Thoracic aorta (tissue), 2 donors: ENCODE results near the gene PKIB. TPM values are rescaled to one million over a fixed set of nuclear protein-coding genes. Genes with fewer than 3 reads are reported as not detected.

Experiments used
- ATAC-seq: fragments of 150-250 bp; one replicate; pipeline ENCODE4 v1.8.0; 2017; ENCODE audit warnings: low read depth; ENCODE audit not compliant: insufficient number of reproducible peaks, low FRiP score
- DNase-seq: peaks from one replicate; pipeline ENCODE4 v3.0.0-alpha.2; 2020; ENCODE audit warnings: low spot score
- H3K27ac ChIP-seq, 2 donors: fragments of 200-600 bp; sonication (generic); 1 replicate in 1 of 2; 2 replicates in 1 of 2; pipeline ENCODE4 v1.5.1; 2016; ENCODE audit warnings: mild to moderate bottlenecking in 2 of 2, moderate library complexity in 2 of 2
- H3K27me3 ChIP-seq: fragments of 200-600 bp; sonication (generic); replicated peaks from 2 replicates; pipeline ENCODE4 v1.6.0; 2016; ENCODE audit warnings: mild to moderate bottlenecking; ENCODE audit not compliant: insufficient read depth
- H3K36me3 ChIP-seq: fragments of 200-600 bp; sonication (generic); one replicate; pipeline ENCODE4 v1.5.1; 2016
- H3K4me1 ChIP-seq, 2 donors: fragments of 200-600 bp; sonication (generic); 1 replicate in 1 of 2; 2 replicates in 1 of 2; pipeline versions ENCODE4 v1.5.1 to v1.6.0; 2016; ENCODE audit warnings: low read depth in 2 of 2, mild to moderate bottlenecking in 1 of 2; ENCODE audit not compliant: control insufficient read depth in 1 of 2
- H3K4me3 ChIP-seq: fragments of 200-600 bp; sonication (generic); 2 replicates; pipeline ENCODE4 v1.5.1; 2016; ENCODE audit warnings: mild to moderate bottlenecking
- H3K9me3 ChIP-seq: fragments of 200-600 bp; sonication (generic); 2 replicates; pipeline ENCODE4 v1.5.1; 2016
- total RNA-seq, 2 donors: library from RNA; depleted of rRNA; stranded (reverse); fragments of >200 nt; gene quantifications; one replicate each; pipeline versions ENCODE4 v1.1.0 to v1.2.3, GENCODE V29; 2016
- TF ChIP-seq, protein P1 (sequence below): fragments of 200-600 bp; sonication (generic); IDR thresholded peaks from one replicate; pipeline ENCODE4 v1.5.1; 2019; ENCODE audit warnings: antibody characterized with exemption

PKIB gene
- total RNA-seq, 2 donors from 2014 or later, result 0.81 to 6.0 TPM

GRCh38 chr6:122753000-122753687, 142.9 kb downstream of the PKIB start:
- Histone ChIP-seq H3K36me3 (no peaks in the 10 kb centered on the region), H3K27me3 (no peaks in the 10 kb centered on the region), H3K4me1 (no peaks in the 10 kb centered on the region), H3K27ac (no peak overlapping the region), H3K4me3 (no peak overlapping the region), H3K9me3 (no peaks in the 10 kb centered on the region)
- no peak for ATAC-seq
- TF ChIP-seq, protein P1, sequence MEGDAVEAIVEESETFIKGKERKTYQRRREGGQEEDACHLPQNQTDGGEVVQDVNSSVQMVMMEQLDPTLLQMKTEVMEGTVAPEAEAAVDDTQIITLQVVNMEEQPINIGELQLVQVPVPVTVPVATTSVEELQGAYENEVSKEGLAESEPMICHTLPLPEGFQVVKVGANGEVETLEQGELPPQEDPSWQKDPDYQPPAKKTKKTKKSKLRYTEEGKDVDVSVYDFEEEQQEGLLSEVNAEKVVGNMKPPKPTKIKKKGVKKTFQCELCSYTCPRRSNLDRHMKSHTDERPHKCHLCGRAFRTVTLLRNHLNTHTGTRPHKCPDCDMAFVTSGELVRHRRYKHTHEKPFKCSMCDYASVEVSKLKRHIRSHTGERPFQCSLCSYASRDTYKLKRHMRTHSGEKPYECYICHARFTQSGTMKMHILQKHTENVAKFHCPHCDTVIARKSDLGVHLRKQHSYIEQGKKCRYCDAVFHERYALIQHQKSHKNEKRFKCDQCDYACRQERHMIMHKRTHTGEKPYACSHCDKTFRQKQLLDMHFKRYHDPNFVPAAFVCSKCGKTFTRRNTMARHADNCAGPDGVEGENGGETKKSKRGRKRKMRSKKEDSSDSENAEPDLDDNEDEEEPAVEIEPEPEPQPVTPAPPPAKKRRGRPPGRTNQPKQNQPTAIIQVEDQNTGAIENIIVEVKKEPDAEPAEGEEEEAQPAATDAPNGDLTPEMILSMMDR, result no peak
- DNase-seq, result no peak

DNA sequence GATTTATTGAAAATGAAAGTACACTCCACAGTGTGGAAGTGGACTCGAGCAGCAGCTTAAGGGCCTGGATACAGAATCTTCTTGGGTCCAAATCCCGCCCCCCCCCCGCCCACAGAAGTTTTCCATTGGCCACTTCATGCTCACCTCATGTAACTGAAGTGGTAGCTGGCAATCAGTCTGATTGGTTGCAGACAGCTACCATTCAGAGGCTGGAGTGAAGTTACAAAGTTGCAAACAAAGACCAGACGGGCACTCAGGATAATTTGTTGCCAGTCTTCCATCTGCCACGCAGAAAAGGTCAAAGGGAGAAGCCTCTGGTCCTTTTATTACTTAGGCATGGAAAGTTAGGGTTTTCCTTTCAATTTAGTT, 143.5 kb downstream of the PKIB start:
- H3K36me3 ChIP-seq, result no peaks in the 10 kb centered on the region
- no peak for ATAC-seq
- DNase-seq, result no peak
- no peak overlapping the region for H3K27ac ChIP-seq
- H3K9me3 ChIP-seq, result no peaks in the 10 kb centered on the region
- H3K4me3 ChIP-seq, result no peak overlapping the region
- TF ChIP-seq, protein P1, result no peak
- H3K27me3 ChIP-seq, result no peaks in the 10 kb centered on the region
- H3K4me1 ChIP-seq, result no peaks in the 10 kb centered on the region

- H3K27me3 ChIP-seq, result no peaks in the 10 kb centered on the region
- TF ChIP-seq, protein P1, result no peak
- H3K4me3 ChIP-seq, result no peak overlapping the region
- no peaks in the 10 kb centered on the region for H3K9me3 ChIP-seq
- no peak for ATAC-seq
- no peaks in the 10 kb centered on the region for H3K4me1 ChIP-seq
- no peak for DNase-seq
- H3K27ac ChIP-seq, result no peak overlapping the region
- no peaks in the 10 kb centered on the region for H3K36me3 ChIP-seq
These were observed 144.1 kb downstream of the PKIB start for GRCh38 chr6:122754191-122754731.

GRCh38 chr6:122755901-122756300, 145.7 kb downstream of the PKIB start:
- H3K9me3 ChIP-seq, result no peaks in the 10 kb centered on the region
- ATAC-seq, result no peak
- no peaks in the 10 kb centered on the region for H3K27me3 ChIP-seq
- TF ChIP-seq, protein P1, result no peak
- H3K27ac ChIP-seq, result no peak overlapping the region
- no peaks in the 10 kb centered on the region for H3K4me1 ChIP-seq
- H3K4me3 ChIP-seq, result no peak overlapping the region
- H3K36me3 ChIP-seq, result no peaks in the 10 kb centered on the region
- no peak for DNase-seq

- H3K4me1 ChIP-seq, result no peaks in the 10 kb centered on the region
- H3K27me3 ChIP-seq, result no peaks in the 10 kb centered on the region
- TF ChIP-seq, protein P1, result no peak
- H3K9me3 ChIP-seq, result no peaks in the 10 kb centered on the region
- H3K4me3 ChIP-seq, result no peak overlapping the region
- no peak overlapping the region for H3K27ac ChIP-seq
- H3K36me3 ChIP-seq, result no peaks in the 10 kb centered on the region
- no peak for ATAC-seq
- no peak for DNase-seq
These were observed 148.7 kb downstream of the PKIB start for GRCh38 chr6:122758927-122759334.
